HepG2 (cell line): ENCODE measurements around the gene GBP4. TPM values are rescaled to one million over a fixed set of nuclear protein-coding genes. Genes with fewer than 3 reads are reported as not detected.

Source experiments
- ATAC-seq: fragments of 200-7000 bp; cut with Tn5 transposase; 3 replicates; pipeline ENCODE4 v1.9.1; 2020; ENCODE audit warnings: mild to moderate bottlenecking, moderate library complexity
- BruUV-seq: library from RNA; stranded (reverse); fragments of 400-500 nt; replicated peaks from 2 replicates; lab custom pipeline; 2021; lab: Mats Ljungman, UMichigan
- CTCF ChIA-PET: fragments of 300-600 bp; formaldehyde crosslinking; extraction: SDS; loops from one replicate; lab custom pipeline; 2021; ENCODE audit warnings: low total read pairs, inconsistent platforms, low intra/inter-chr PET ratio; lab: Yijun Ruan, JAX
- POLR2A ChIA-PET: fragments of 350-600 bp; sonication (Branson Sonifier 250); formaldehyde crosslinking; loops from one replicate; lab custom pipeline; 2020; ENCODE audit warnings: antibody characterized with exemption, inconsistent platforms; lab: Yijun Ruan, JAX
- DNase-seq: peaks from one replicate; pipeline ENCODE4 v3.0.0-alpha.2; 2015; ENCODE audit warnings: low spot score
- FAIRE-seq: peaks from 3 replicates; lab custom pipeline; 2011; peaks lifted over from hg19 to GRCh38; lab: Jason Lieb, UNC
- H2AFZ ChIP-seq: one replicate; pipeline ENCODE4 v1.6.1; 2011; ENCODE audit warnings: low read length, inconsistent platforms
- H3K27ac ChIP-seq: fragments of 300-600 bp; 3 replicates; pipeline ENCODE4 v1.8.0; 2011; ENCODE audit warnings: mixed run types, mild to moderate bottlenecking, mixed read lengths, low read length, inconsistent platforms; ENCODE audit not compliant: insufficient read depth; ENCODE audit errors: extremely low read length
- H3K27me3 ChIP-seq, 2 experiments: fragments of 200-600 bp in 1 of 2; 2 replicates in 1 of 2; 3 replicates in 1 of 2; pipeline versions ENCODE4 v1.6.0 to v1.8.0; 2011; ENCODE audit warnings: low read length in 2 of 2, mild to moderate bottlenecking in 2 of 2, moderate library complexity in 2 of 2, inconsistent platforms in 1 of 2; ENCODE audit not compliant: insufficient read depth in 2 of 2, control insufficient read depth in 1 of 2
- H3K36me3 ChIP-seq, 2 experiments: fragments of 200-600 bp in 1 of 2; replicated peaks in 1 of 2; 2 replicates in 1 of 2; 3 replicates in 1 of 2; pipeline versions ENCODE4 v1.5.1 to v1.8.0; 2011; ENCODE audit warnings: low read length in 2 of 2, inconsistent platforms in 1 of 2; ENCODE audit not compliant: insufficient read depth in 2 of 2, control insufficient read depth in 1 of 2
- H3K4me1 ChIP-seq: 2 replicates; pipeline ENCODE4 v1.5.1; 2012; ENCODE audit warnings: low read length, inconsistent platforms; ENCODE audit not compliant: insufficient read depth
- H3K4me2 ChIP-seq: 2 replicates; pipeline ENCODE4 v1.6.0; 2011; ENCODE audit warnings: low read depth, low read length, inconsistent platforms
- H3K4me3 ChIP-seq, 3 experiments: fragments of 200-600 bp in 1 of 3; sonication (generic), shearing (Covaris generic) in 1 of 3; replicated peaks in 1 of 3; 2 replicates each; pipeline ENCODE4 v1.5.1; 2011 to 2016; ENCODE audit warnings: low read length in 3 of 3, inconsistent platforms in 2 of 3, low read depth in 2 of 3, mild to moderate bottlenecking in 2 of 3, control low read depth in 1 of 3, mixed read lengths in 1 of 3; ENCODE audit not compliant: insufficient read depth in 1 of 3
- H3K79me2 ChIP-seq: one replicate; pipeline ENCODE4 v1.6.1; 2011; ENCODE audit warnings: low read length, inconsistent platforms; ENCODE audit not compliant: insufficient read depth
- H3K9ac ChIP-seq: 2 replicates; pipeline ENCODE4 v1.6.0; 2011; ENCODE audit warnings: mild to moderate bottlenecking, low read depth, low read length, inconsistent platforms; ENCODE audit not compliant: insufficient read depth
- H3K9me3 ChIP-seq: 2 replicates; pipeline ENCODE4 v1.5.1; 2012; ENCODE audit warnings: mild to moderate bottlenecking, low read length
- H4K20me1 ChIP-seq: 2 replicates; pipeline ENCODE4 v1.6.0; 2011; ENCODE audit warnings: inconsistent platforms, mild to moderate bottlenecking, low read length, moderate library complexity; ENCODE audit not compliant: insufficient read depth
- JARID2 ChIP-seq: sonication (generic); formaldehyde crosslinking; IDR thresholded peaks from 2 replicates; pipeline ENCODE4 v1.8.1; 2023; ENCODE audit warnings: missing genetic modification reagents, inconsistent platforms; ENCODE audit not compliant: insufficient replicate concordance
- NFE2L2 ChIP-seq: fragments of 150-350 bp; IDR thresholded peaks from 2 replicates; pipeline ENCODE4 v1.6.1; 2014; ENCODE audit warnings: low read length
- PHF21A ChIP-seq: sonication (generic); formaldehyde crosslinking; IDR thresholded peaks from 2 replicates; pipeline ENCODE4 v1.5.0; 2020; ENCODE audit warnings: mild to moderate bottlenecking, missing genetic modification reagents
- PREB ChIP-seq: sonication (generic); formaldehyde crosslinking; IDR thresholded peaks from 2 replicates; pipeline ENCODE4 v1.4.0; 2020; ENCODE audit warnings: missing genetic modification reagents
- SIX1 ChIP-seq: sonication (generic); formaldehyde crosslinking; IDR thresholded peaks from 2 replicates; pipeline ENCODE4 v1.4.0; 2020; ENCODE audit warnings: missing genetic modification reagents, borderline replicate concordance
- ZBTB3 ChIP-seq: sonication (generic); formaldehyde crosslinking; IDR thresholded peaks from 2 replicates; pipeline ENCODE4 v1.4.0; 2020; ENCODE audit warnings: low read depth, mild to moderate bottlenecking, moderate library complexity, missing genetic modification reagents, borderline replicate concordance
- ZBTB7B ChIP-seq: sonication (generic); formaldehyde crosslinking; IDR thresholded peaks from 2 replicates; pipeline ENCODE4 v1.4.0; 2020; ENCODE audit warnings: missing genetic modification reagents
- ZNF430 ChIP-seq: sonication (generic); formaldehyde crosslinking; IDR thresholded peaks from 2 replicates; pipeline ENCODE4 v1.9.0; 2021; ENCODE audit warnings: mild to moderate bottlenecking, missing genetic modification reagents
- ZNF607 ChIP-seq: sonication (generic); formaldehyde crosslinking; IDR thresholded peaks from 2 replicates; pipeline ENCODE4 v1.5.1; 2020; ENCODE audit warnings: missing genetic modification reagents, mild to moderate bottlenecking, borderline replicate concordance
- ZNF629 ChIP-seq: sonication (generic); formaldehyde crosslinking; conservative IDR thresholded peaks from 2 replicates; pipeline ENCODE4 v1.5.0; 2020; ENCODE audit warnings: missing genetic modification reagents
- ZSCAN22 ChIP-seq: sonication (generic); formaldehyde crosslinking; IDR thresholded peaks from 2 replicates; pipeline ENCODE4 v1.4.0; 2020; ENCODE audit warnings: mild to moderate bottlenecking, missing genetic modification reagents
- WGBS: methylation state at CpG from one replicate; pipeline ENCODE4 v1.1.6; 2017; ENCODE audit warnings: low lambda C conversion rate; 5-methylcytosine and 5-hydroxymethylcytosine counted together
- in situ Hi-C: cut with HindIII; loops from 2 replicates; pipeline ENCODE4 v1.10.0; 2017; ENCODE audit warnings: low pct_unique_long_range_greater_than_20kb; ENCODE audit not compliant: extremely low pct_ligation_motif_present
- intact Hi-C: fragments of 100-400 bp; cut with micrococcal nuclease; formaldehyde crosslinking; loops from one replicate; pipeline ENCODE4 v1.10.0; 2022; ENCODE audit not compliant: unreplicated experiment
- polyA plus RNA-seq, 8 experiments: library from polyadenylated mRNA; depleted of rRNA in 3 of 8; stranded (reverse) in 7 of 8; unstranded in 1 of 8; fragments of >200 nt; fragmentation: Illumina TruSeq in 4 of 8; extraction: Trizol in 4 of 8; gene quantifications; 2 replicates each; pipeline versions ENCODE4 v1.2.1 to v1.2.3, GENCODE V29; 2011 to 2016; ENCODE audit warnings: low read depth in 4 of 8, missing spikeins in 1 of 8, mixed read lengths in 1 of 8; ENCODE audit not compliant: insufficient read depth in 1 of 8
- total RNA-seq, 5 experiments: library from RNA; depleted of rRNA; stranded (reverse); fragments of >200 nt; fragmentation: Illumina TruSeq; extraction: Trizol; gene quantifications; 2 replicates each; pipeline ENCODE4 v1.2.3, GENCODE V29; 2016; ENCODE audit warnings: low read depth in 1 of 5

The GBP4 gene
- total and polyA plus RNA-seq, 2 of the 13 experiments (the other 11 are each of a cell fraction or from before 2014, with no cell fraction given) = not detected

DNA sequence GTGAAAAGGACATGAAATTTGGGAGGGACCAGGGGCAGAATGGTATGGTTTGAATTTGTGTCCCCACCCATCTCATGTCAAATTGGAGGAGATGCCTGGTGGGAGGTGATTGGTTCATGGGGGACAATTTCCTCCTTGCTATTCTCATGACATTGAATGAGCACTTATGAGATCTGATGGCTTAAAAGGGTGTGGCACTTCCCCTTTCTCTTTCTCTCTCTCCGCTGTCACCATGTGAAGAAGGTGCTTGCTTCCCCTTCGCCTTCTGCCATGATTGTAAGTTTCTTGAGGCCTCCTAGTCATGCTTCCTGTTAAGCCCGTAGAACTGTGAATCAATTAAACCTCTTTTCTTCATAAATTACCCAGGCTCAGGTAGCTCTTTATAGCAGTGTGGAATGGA lies 7.6 kb upstream of the GBP4 start:
- H3K79me2 ChIP-seq = no peaks in the 10 kb centered on the region
- H3K27me3 ChIP-seq = no peaks in the 10 kb centered on the region; a peak in 1 of 5 replicates
- no peak overlapping the region for H2AFZ ChIP-seq
- H3K4me1 ChIP-seq = no peaks in the 10 kb centered on the region
- ChIA-PET POLR2A (no interaction called here), CTCF (no interaction called here)
- H3K27ac ChIP-seq = no peak overlapping the region
- FAIRE-seq (no peak), ATAC-seq (no peak), DNase-seq (no peak)
- H4K20me1 ChIP-seq = no peaks in the 10 kb centered on the region
- H3K4me2 ChIP-seq = no peak overlapping the region
- intact Hi-C loops (no loop called here), in situ Hi-C loops (no loop called here)
- H3K36me3 ChIP-seq = no peaks in the 10 kb centered on the region
- no peak overlapping the region for H3K9ac ChIP-seq
- TF ChIP-seq NFE2L2 (no peak), ZNF607 (CRISPR knock-in tag) (no peak), SIX1 (no peak), PHF21A (CRISPR knock-in tag) (no peak), JARID2 (no peak), ZNF430 (CRISPR knock-in tag) (no peak), ZSCAN22 (CRISPR knock-in tag) (no peak), ZBTB7B (CRISPR knock-in tag) (no peak), ZNF629 (CRISPR knock-in tag) (no peak), PREB (no peak), ZBTB3 (CRISPR knock-in tag) (no peak)
- WGBS = 6% methylated on average over 3 of the region's 3 CpGs
- H3K9me3 ChIP-seq = peaks cover 33% of the 10 kb centered on the region
- H3K4me3 ChIP-seq = no peak overlapping the region
- BruUV-seq = no TSS peak
